Testis (tissue), 2 donors: Measurements from ENCODE around the gene NRG4.

Experiments used
- CTCF ChIP-seq, 3 experiments: fragments of 450-650 bp in 2 of 3; fragments of 200-600 bp in 1 of 3; sonication (generic) in 1 of 3; IDR thresholded peaks; one replicate each; pipeline ENCODE4 v1.5.1; 2016 to 2019; ENCODE audit warnings: antibody characterized with exemption in 3 of 3, mild to moderate bottlenecking in 2 of 3, moderate library complexity in 1 of 3
- POLR2A ChIP-seq: fragments of 450-650 bp; IDR thresholded peaks from one replicate; pipeline ENCODE4 v1.6.1; 2017; ENCODE audit warnings: antibody characterized with exemption, mild to moderate bottlenecking, moderate library complexity

GRCh38 chr15:75945953-75946352 is 66.3 kb downstream of the NRG4 start:
- TF ChIP-seq POLR2A = no peak
- no peak for TF ChIP-seq CTCF (IDR thresholded peaks at IDR 0.05)
